ELF-1 (cell line): Measurements from ENCODE around the gene PPM1M.

ENCODE experiments used
- DNase-seq: peaks from one replicate; pipeline ENCODE4 v3.0.0-alpha.2; 2016; ENCODE audit warnings: low read depth, low spot score

Gene PPM1M

GRCh38 chr3:52295671-52296208 lies 50.2 kb downstream of the PPM1M start:
- DNase-seq, result no peak

DNA sequence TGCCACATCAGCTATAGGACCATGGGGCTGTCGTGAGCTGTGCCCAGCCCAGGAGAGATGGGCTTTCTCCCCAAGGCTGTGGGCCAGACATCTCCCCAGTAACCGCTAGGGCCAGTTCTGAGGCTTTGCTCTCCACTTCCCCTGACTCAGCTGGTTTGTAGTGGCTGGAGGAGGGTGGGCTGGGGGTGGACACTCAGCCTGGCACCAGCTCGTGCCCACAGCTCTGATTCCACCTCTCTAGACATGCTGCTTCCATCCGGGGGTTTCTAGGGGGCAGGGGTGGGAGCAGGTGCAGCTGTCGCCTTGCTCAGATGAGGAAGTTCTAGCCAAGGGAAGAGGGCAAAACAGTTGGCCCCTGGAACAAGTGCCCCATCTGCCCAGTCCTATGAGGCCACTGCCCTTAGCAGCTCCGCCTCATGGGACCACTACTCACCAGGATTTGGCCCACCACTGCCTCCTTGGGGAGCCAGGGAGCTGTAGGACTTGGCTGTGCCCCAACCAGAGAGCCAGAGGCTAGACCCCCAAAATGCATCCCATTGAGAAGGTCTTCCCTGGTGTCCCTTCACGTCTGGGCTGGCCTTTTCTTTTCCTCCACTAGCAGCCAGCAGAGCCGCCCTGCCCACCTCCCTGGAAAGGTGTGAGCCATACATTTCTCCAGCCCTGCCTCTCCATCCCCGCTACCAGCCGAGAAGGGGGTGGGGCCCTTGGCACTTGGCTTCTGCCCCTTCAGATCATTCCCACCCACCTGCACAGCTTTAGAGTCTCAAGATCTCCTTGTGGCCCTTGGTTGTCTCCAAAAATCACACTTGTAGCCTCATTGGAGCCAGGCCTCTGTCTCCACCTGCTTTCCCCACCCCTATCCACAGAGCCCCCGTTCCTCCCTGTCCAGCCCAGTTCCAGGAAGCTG lies 51.9 kb downstream of the PPM1M start:
- no peak for DNase-seq

GRCh38 chr3:52298149-52299098 lies 52.9 kb downstream of the PPM1M start:
- DNase-seq, result no peak

DNA sequence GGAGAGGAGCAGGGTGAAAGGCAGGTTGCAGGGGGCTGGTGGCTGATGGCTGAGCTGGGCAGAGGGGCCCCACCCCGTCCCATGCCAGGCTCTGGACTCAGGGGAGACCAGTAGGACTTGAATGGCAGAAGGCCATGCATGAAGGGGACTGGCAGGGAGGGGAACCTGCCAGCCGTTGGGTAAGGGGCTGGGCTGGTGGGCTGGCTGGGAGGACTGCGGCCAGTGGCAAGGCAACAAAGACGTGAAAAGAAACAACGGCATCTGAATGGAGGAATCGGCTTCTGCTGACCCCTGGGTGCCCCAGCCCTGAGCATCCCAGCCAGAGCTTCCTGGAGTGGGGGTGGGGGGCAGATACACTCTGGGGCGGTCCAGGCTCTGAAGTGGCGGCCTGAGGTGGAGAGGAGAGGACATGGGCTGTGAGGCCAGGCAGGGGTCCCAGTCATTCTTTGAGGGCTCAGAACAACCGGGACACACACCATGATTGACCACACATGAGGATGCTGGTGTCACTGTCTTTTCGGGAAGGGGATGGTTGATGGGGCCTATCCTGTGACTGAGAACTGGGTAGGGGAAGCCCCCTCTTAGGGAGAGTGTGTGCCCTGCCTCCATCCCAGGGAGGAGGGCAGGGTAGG lies 53.8 kb downstream of the PPM1M start:
- no peak for DNase-seq
